NCI-H345 treated with DMSO at 0.1 percent for 48 hours (cell line): ENCODE measurements around the gene PYGO2.

Experiments
- DNase-seq: peaks from one replicate; lab custom pipeline; 2025; ENCODE audit not compliant: unreplicated experiment; lab: John Stamatoyannopoulos, UW

The PYGO2 gene

GRCh38 chr1:154943649-154944400, 17.8 kb downstream of the PYGO2 start:
- DNase-seq = peak; percentile 58

- DNase-seq = no peak
These were observed 20.1 kb downstream of the PYGO2 start for GRCh38 chr1:154941333-154942013.

- no peak for DNase-seq
These were observed 20.9 kb downstream of the PYGO2 start for GRCh38 chr1:154940651-154941194.

GRCh38 chr1:154940213-154940560, 21.4 kb downstream of the PYGO2 start:
- no peak for DNase-seq

- no peak for DNase-seq
These were observed 22.8 kb downstream of the PYGO2 start for GRCh38 chr1:154938604-154939399.

GRCh38 chr1:154937988-154938386, 23.6 kb downstream of the PYGO2 start:
- no peak for DNase-seq

- peak; percentile 99 for DNase-seq
These were observed 24.2 kb downstream of the PYGO2 start for GRCh38 chr1:154937085-154937987.

- peak; percentile 99 for DNase-seq
These were observed 25.0 kb downstream of the PYGO2 start, which contains the start of gene PMVK for GRCh38 chr1:154936555-154937084. Gene PMVK, minus strand, starts transcription at chr1:154936719. Its CDS starts 34 bp downstream, at chr1:154936685.

GRCh38 chr1:154935749-154936554, 25.6 kb downstream of the PYGO2 start:
- no peak for DNase-seq

- DNase-seq = no peak
These were observed 27.1 kb downstream of the PYGO2 start for GRCh38 chr1:154934358-154934948.

GRCh38 chr1:154931940-154932487, 29.6 kb downstream of the PYGO2 start:
- DNase-seq = no peak

- DNase-seq = no peak
These were observed 35.4 kb downstream of the PYGO2 start for GRCh38 chr1:154926201-154926600.

- no peak for DNase-seq
These were observed 36.0 kb downstream of the PYGO2 start for GRCh38 chr1:154925335-154926170.

GRCh38 chr1:154923695-154924094, 37.9 kb downstream of the PYGO2 start:
- no peak for DNase-seq

- peak; percentile 17 for DNase-seq
These were observed 48.3 kb downstream of the PYGO2 start for GRCh38 chr1:154913273-154913672.

- no peak for DNase-seq
These were observed 48.8 kb downstream of the PYGO2 start for GRCh38 chr1:154912755-154913154.

GRCh38 chr1:154911691-154912550, 49.7 kb downstream of the PYGO2 start:
- DNase-seq = no peak
